Panc1 (cell line): ENCODE data around the gene TPT1.

ENCODE experiments used
- CTCF ChIP-seq: fragments of 450-650 bp; IDR thresholded peaks from 2 replicates; pipeline ENCODE4 v1.5.1; 2017; ENCODE audit warnings: mild to moderate bottlenecking
- POLR2AphosphoS5 ChIP-seq: IDR thresholded peaks from 2 replicates; pipeline ENCODE4 v1.6.1; 2012; ENCODE audit warnings: mild to moderate bottlenecking, low read depth, low read length, moderate library complexity
- REST ChIP-seq, 2 experiments: IDR thresholded peaks; 2 replicates each; pipeline ENCODE4 v1.6.1; 2011 to 2012; ENCODE audit warnings: low read depth in 2 of 2, control low read depth in 1 of 2, low read length in 1 of 2, mild to moderate bottlenecking in 1 of 2, moderate library complexity in 1 of 2; ENCODE audit not compliant: insufficient read depth in 1 of 2
- SIN3A ChIP-seq: IDR thresholded peaks from 2 replicates; pipeline ENCODE4 v1.6.1; 2012; ENCODE audit warnings: low read depth, mild to moderate bottlenecking, low read length, moderate library complexity, borderline replicate concordance; ENCODE audit not compliant: insufficient read depth
- TCF7L2 ChIP-seq: IDR thresholded peaks from 2 replicates; pipeline ENCODE4 v1.6.1; 2011; ENCODE audit warnings: mild to moderate bottlenecking, low read depth, low read length, inconsistent platforms

- no peak for TF ChIP-seq TCF7L2
- no peak for TF ChIP-seq POLR2AphosphoS5
- no peak for TF ChIP-seq CTCF
- TF ChIP-seq REST (IDR thresholded peaks at IDR 0.05; ENCODE audit: insufficient read depth in 1 of 2, low read depth in 2 of 2, low read length in 1 of 2) = no peak
- no peak for TF ChIP-seq SIN3A
These were observed 4.8 kb downstream of the TPT1 start for GRCh38 chr13:45336025-45336800.
